ENCODE data around the gene CAPN12.

Gene CAPN12

DNA sequence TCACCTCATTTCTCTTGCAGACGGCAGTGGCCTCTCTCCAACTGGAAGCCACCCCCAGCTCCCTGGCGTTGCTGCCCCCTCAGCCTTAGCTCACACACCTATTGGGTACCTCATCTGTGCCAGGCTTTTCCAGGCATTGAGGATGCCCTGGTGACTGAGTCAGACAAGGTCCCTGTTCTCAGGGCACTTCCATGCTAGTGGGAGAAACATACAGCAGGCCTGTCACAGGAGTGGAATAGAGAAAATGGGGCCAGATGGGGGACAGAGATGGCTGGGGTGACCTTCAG lies 33.9 kb downstream of the CAPN12 start:
- peaks cover 98% of the 10 kb centered on the region for H3K36me3 ChIP-seq (ENCODE audit: insufficient read depth, low read depth, low read length)

DNA sequence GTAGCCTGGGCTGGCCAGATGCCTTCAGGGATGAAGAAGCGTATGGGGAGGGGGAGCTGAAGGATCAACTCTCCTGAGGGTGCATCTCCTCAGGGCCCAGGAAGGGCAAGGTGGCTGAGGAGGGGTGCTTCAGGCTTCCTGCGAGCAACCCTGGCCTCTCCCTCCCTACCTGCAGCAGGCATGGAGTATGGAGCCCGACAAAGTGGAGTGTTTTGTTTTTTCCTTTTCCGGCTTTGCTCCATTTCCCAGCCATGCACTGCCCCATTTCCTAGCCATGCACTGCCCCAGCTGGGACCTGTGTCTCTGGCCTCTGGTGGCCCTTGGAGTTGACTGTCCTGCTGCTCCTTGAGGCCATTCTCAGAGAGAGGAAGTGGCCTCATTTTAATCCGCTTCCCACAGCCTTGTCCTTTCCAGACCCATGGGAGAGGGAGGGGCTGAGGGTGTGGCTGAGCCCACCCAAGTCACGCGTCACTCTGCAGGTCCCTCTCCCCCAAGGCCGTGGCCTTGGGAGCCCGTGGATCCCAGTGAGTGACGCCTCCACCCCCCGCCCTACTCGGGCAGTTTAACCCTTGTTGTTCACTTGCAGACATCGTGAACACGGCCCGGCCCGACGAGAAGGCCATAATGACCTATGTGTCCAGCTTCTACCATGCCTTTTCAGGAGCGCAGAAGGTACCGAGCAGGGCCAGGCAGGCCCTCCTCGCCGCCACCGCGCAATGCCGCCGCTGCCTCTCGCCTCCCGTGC lies 34.4 kb downstream of the CAPN12 start:
- Histone ChIP-seq H3K4me3 (ENCODE audit: low read length) (no peak overlapping the region), H3K9me3 (ENCODE audit: insufficient read depth, low read depth, low read length) (no peaks in the 10 kb centered on the region), H3K9ac (ENCODE audit: low read depth, low read length) (no peak overlapping the region), H3K4me1 (ENCODE audit: insufficient read depth, low read length) (no peaks in the 10 kb centered on the region), H3K27ac (ENCODE audit: low read length) (no peak overlapping the region), H3K27me3 (ENCODE audit: insufficient read depth, low read length) (no peaks in the 10 kb centered on the region), H3K36me3 (ENCODE audit: insufficient read depth, low read depth, low read length) (peaks cover 100% of the 10 kb centered on the region)

More for the DNA sequence above, 33.9 kb downstream of the CAPN12 start:
- H3K4me1 ChIP-seq (ENCODE audit: insufficient read depth, low read length), result no peaks in the 10 kb centered on the region
- no peak overlapping the region for H3K27ac ChIP-seq (ENCODE audit: low read length)
- no peak overlapping the region for H3K9ac ChIP-seq (ENCODE audit: low read depth, low read length)
- H3K9me3 ChIP-seq (ENCODE audit: insufficient read depth, low read depth, low read length), result no peaks in the 10 kb centered on the region
- H3K4me3 ChIP-seq (ENCODE audit: low read length), result no peak overlapping the region
- H3K27me3 ChIP-seq (ENCODE audit: insufficient read depth, low read length), result no peaks in the 10 kb centered on the region

GRCh38 chr19:38709119-38709518 lies 35.2 kb downstream of the CAPN12 start:
- H3K27ac ChIP-seq (ENCODE audit: low read length), result no peak overlapping the region
- H3K4me3 ChIP-seq (ENCODE audit: low read length), result no peak overlapping the region
- no peaks in the 10 kb centered on the region for H3K27me3 ChIP-seq (ENCODE audit: insufficient read depth, low read length)
- no peak overlapping the region for H3K9ac ChIP-seq (ENCODE audit: low read depth, low read length)
- no peaks in the 10 kb centered on the region for H3K4me1 ChIP-seq (ENCODE audit: insufficient read depth, low read length)
- H3K9me3 ChIP-seq (ENCODE audit: insufficient read depth, low read depth, low read length), result no peaks in the 10 kb centered on the region
- peaks cover 100% of the 10 kb centered on the region for H3K36me3 ChIP-seq (ENCODE audit: insufficient read depth, low read depth, low read length)

- Histone ChIP-seq H3K27me3 (ENCODE audit: insufficient read depth, low read length) (no peaks in the 10 kb centered on the region), H3K4me1 (ENCODE audit: insufficient read depth, low read length) (no peaks in the 10 kb centered on the region), H3K27ac (ENCODE audit: low read length) (no peak overlapping the region), H3K36me3 (ENCODE audit: insufficient read depth, low read depth, low read length) (peaks cover 100% of the 10 kb centered on the region), H3K9ac (ENCODE audit: low read depth, low read length) (no peak overlapping the region), H3K9me3 (ENCODE audit: insufficient read depth, low read depth, low read length) (no peaks in the 10 kb centered on the region), H3K4me3 (ENCODE audit: low read length) (no peak overlapping the region)
Observed at GRCh38 chr19:38708413-38709024, 35.8 kb downstream of the CAPN12 start.

DNA sequence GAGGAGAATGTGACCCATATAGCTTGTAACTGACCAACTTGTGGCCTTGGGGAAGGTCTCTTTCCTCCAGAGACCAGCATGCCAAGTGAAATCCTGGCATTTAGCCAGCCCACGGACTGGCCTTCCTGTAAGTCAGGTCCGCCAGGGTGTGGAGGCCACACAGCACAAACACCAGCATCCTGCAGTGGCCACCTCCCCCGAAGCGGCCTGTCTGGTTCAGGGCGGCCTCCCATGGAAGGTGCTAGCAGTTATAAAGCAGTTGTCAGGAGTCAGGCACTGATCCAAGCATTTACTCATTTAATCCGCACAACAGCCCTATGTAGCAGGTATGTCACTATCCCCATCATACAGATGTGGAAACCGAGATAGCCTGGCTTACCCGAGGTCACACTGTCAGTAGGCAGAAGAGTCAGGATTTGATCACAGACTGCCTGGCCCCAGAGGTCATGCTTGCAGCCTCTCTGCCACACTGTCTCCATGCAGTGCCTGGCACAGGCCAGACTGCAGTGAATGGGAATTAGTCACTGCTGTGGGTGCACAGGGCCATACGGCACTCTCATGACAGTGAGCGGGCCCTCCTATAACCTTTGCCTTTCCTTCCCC lies 36.7 kb downstream of the CAPN12 start:
- H3K4me1 ChIP-seq (ENCODE audit: insufficient read depth, low read length), result no peaks in the 10 kb centered on the region
- H3K9ac ChIP-seq (ENCODE audit: low read depth, low read length), result no peak overlapping the region
- H3K27ac ChIP-seq (ENCODE audit: low read length), result no peak overlapping the region
- H3K27me3 ChIP-seq (ENCODE audit: insufficient read depth, low read length), result no peaks in the 10 kb centered on the region
- peaks cover 100% of the 10 kb centered on the region for H3K36me3 ChIP-seq (ENCODE audit: insufficient read depth, low read depth, low read length)
- no peaks in the 10 kb centered on the region for H3K9me3 ChIP-seq (ENCODE audit: insufficient read depth, low read depth, low read length)
- H3K4me3 ChIP-seq (ENCODE audit: low read length), result no peak overlapping the region

DNA sequence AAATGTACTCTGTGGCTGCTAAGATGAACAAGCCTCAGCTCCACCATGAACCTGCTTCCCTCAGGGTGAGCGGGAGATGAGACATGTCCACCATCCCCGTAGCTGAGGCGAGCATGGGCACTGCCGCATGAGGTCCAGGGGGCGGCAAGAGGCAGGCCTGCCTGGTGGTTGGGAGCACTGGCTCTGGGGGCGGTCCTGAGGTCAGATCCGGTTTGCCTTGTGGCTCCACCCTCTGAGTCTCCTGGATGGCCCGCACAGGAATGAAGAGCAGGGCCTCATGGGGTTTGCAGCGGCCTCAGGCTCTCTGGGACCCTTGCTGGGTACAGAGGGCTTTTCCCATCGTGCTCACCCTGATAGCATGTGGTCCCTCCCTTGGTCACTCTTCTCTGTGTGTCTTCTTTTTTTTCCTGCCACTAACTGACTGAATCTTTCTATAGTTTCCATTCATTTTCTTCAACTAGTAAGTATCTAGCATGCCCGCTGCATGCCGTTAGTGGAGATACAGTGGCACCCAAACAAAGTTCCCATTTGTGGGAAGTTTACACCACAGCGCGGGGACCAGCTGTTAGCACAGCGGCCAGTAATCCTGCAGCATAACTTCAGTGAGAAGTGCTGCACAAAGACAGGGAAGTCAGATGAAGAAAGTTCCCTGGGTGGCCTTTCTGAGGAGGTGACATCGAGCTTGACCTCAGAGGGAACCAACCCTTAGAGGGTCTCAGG lies 37.3 kb downstream of the CAPN12 start:
- no peak overlapping the region for H3K27ac ChIP-seq (ENCODE audit: low read length)
- no peaks in the 10 kb centered on the region for H3K27me3 ChIP-seq (ENCODE audit: insufficient read depth, low read length)
- H3K9ac ChIP-seq (ENCODE audit: low read depth, low read length), result no peak overlapping the region
- no peaks in the 10 kb centered on the region for H3K9me3 ChIP-seq (ENCODE audit: insufficient read depth, low read depth, low read length)
- H3K4me1 ChIP-seq (ENCODE audit: insufficient read depth, low read length), result no peaks in the 10 kb centered on the region
- H3K36me3 ChIP-seq (ENCODE audit: insufficient read depth, low read depth, low read length), result peaks cover 100% of the 10 kb centered on the region
- H3K4me3 ChIP-seq (ENCODE audit: low read length), result no peak overlapping the region

DNA sequence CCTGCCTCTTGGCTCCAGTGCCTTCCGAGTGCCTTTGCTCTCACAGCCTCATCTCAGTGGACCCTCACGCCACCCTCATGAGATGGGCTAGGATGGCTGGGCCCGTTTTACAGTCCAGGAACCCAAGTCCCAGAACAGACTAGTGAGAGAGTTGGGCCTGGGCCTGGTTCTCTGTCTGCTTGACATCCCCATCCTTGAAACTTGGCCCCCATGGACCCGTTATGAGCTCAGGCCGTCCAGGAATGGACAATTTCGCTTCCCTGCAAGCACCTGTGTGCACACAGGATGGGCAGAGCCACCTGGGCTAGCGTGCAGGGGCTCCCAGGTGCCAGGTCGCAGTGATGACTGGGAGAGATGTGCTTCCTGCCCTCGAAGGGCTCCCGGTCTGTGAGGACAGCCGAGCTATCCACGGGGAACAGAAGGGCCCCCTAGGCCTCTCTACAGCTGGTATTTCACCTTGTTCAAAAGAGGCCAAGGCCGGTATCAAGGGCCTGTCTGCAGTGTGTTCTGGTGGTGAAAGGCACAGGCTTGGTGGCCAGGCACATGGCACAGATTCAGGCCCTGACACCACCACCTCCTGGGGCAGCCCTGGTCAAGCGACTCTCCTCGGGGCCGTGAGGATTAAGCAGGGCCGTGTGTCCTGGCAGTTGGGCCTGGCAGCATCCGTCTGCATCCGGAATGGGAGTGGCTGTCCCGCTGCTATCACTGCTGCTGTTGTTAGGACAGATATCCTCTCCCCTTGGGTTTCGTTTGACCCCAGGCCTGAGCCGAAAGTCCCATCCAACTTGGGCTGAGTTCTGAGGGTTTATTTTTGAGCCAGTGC lies 38.9 kb downstream of the CAPN12 start:
- no peaks in the 10 kb centered on the region for H3K4me1 ChIP-seq (ENCODE audit: insufficient read depth, low read length)

GRCh38 chr19:38704488-38705026 lies 39.7 kb downstream of the CAPN12 start:
- no peaks in the 10 kb centered on the region for H3K9me3 ChIP-seq (ENCODE audit: insufficient read depth, low read depth, low read length)
- no peaks in the 10 kb centered on the region for H3K4me1 ChIP-seq (ENCODE audit: insufficient read depth, low read length)
- H3K27ac ChIP-seq (ENCODE audit: low read length), result no peak overlapping the region

More for the DNA sequence above, 38.9 kb downstream of the CAPN12 start:
- no peaks in the 10 kb centered on the region for H3K27me3 ChIP-seq (ENCODE audit: insufficient read depth, low read length)
- H3K4me3 ChIP-seq (ENCODE audit: low read length), result no peak overlapping the region
- H3K9me3 ChIP-seq (ENCODE audit: insufficient read depth, low read depth, low read length), result no peaks in the 10 kb centered on the region
- peaks cover 100% of the 10 kb centered on the region for H3K36me3 ChIP-seq (ENCODE audit: insufficient read depth, low read depth, low read length)
- no peak overlapping the region for H3K9ac ChIP-seq (ENCODE audit: low read depth, low read length)
- no peak overlapping the region for H3K27ac ChIP-seq (ENCODE audit: low read length)

DNA sequence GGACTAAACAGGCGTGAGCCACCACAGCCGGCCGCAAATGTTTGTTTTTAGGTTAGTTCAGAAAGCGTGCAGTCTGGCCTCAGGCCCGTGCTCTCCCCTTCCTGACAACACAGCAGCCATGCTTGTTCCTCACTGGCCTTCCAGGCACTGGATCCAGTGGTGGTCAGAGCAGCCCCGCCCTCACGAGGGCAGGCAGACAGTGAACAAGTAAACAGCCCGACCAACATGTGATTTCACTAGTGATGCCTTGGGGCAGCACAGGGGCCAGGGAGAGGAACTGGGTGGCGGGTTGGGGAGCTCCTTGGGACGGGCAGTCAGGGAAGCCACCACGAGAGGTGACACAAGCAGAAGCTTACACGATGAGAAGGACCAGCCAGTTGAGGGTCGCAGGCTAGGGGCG lies 40.8 kb downstream of the CAPN12 start:
- no peaks in the 10 kb centered on the region for H3K9me3 ChIP-seq (ENCODE audit: insufficient read depth, low read depth, low read length)
- H3K9ac ChIP-seq (ENCODE audit: low read depth, low read length), result no peak overlapping the region
- H3K27me3 ChIP-seq (ENCODE audit: insufficient read depth, low read length), result no peaks in the 10 kb centered on the region
- peaks cover 88% of the 10 kb centered on the region for H3K36me3 ChIP-seq (ENCODE audit: insufficient read depth, low read depth, low read length)
- H3K4me3 ChIP-seq (ENCODE audit: low read length), result no peak overlapping the region
- H3K4me1 ChIP-seq (ENCODE audit: insufficient read depth, low read length), result peaks cover 3% of the 10 kb centered on the region; the same call in 1 of the 2 replicates
- no peak overlapping the region for H3K27ac ChIP-seq (ENCODE audit: low read length)

More at GRCh38 chr19:38704488-38705026, 39.7 kb downstream of the CAPN12 start:
- no peaks in the 10 kb centered on the region for H3K27me3 ChIP-seq (ENCODE audit: insufficient read depth, low read length)
- peaks cover 98% of the 10 kb centered on the region for H3K36me3 ChIP-seq (ENCODE audit: insufficient read depth, low read depth, low read length)
- no peak overlapping the region for H3K9ac ChIP-seq (ENCODE audit: low read depth, low read length)
- H3K4me3 ChIP-seq (ENCODE audit: low read length), result no peak overlapping the region

- Histone ChIP-seq H3K4me3 (ENCODE audit: low read length) (no peak overlapping the region), H3K36me3 (ENCODE audit: insufficient read depth, low read depth, low read length) (peaks cover 75% of the 10 kb centered on the region), H3K9ac (ENCODE audit: low read depth, low read length) (no peak overlapping the region), H3K27ac (ENCODE audit: low read length) (no peak overlapping the region), H3K4me1 (ENCODE audit: insufficient read depth, low read length) (peaks cover 5% of the 10 kb centered on the region), H3K27me3 (ENCODE audit: insufficient read depth, low read length) (no peaks in the 10 kb centered on the region), H3K9me3 (ENCODE audit: insufficient read depth, low read depth, low read length) (no peaks in the 10 kb centered on the region)
Observed at GRCh38 chr19:38702278-38702677, 42.0 kb downstream of the CAPN12 start.

GRCh38 chr19:38701455-38702063 lies 42.7 kb downstream of the CAPN12 start:
- H3K27ac ChIP-seq (ENCODE audit: low read length), result no peak overlapping the region
- no peaks in the 10 kb centered on the region for H3K9me3 ChIP-seq (ENCODE audit: insufficient read depth, low read depth, low read length)
- no peak overlapping the region for H3K4me3 ChIP-seq (ENCODE audit: low read length)
- H3K9ac ChIP-seq (ENCODE audit: low read depth, low read length), result no peak overlapping the region
- H3K27me3 ChIP-seq (ENCODE audit: insufficient read depth, low read length), result no peaks in the 10 kb centered on the region
- H3K36me3 ChIP-seq (ENCODE audit: insufficient read depth, low read depth, low read length), result peaks cover 72% of the 10 kb centered on the region
- H3K4me1 ChIP-seq (ENCODE audit: insufficient read depth, low read length), result peaks cover 7% of the 10 kb centered on the region
